HG03135 (cell line): ENCODE data around the gene ENTPD6.
"Not testable (repeated sequence)": the region's sequence is repeated elsewhere in the genome, so short reads cannot be mapped to it uniquely, and the experiment has no call there.

Experiments
- ATAC-seq: cut with Tn5 transposase; IDR thresholded peaks from one replicate; pipeline ENCODE4 v1.9.1; 2021; ENCODE audit warnings: mild to moderate bottlenecking, moderate library complexity; ENCODE audit not compliant: unreplicated experiment

Gene ENTPD6

DNA sequence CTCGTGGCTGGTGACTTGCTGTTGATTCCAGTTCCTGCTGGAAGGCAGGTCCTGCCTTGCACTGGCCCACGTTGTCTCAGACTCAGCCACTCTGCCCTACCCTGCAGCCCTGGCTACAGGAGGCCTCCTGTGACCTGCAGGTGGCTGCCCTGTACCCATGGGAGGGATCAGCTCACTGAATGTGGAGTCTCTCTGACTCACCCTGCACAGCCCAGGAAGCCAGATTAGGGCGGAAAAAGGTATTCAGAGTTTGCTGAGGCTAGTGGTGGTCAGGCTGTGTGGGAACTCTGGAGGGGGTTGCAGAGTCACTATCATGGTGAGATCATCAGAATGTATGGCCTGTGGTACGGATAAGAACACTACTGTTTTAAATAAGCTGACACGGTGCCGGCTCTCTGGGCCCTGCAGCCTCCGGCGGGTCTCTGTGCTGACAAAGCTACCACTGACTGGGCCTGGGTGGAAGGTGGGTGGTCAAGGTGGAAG, 27.7 kb downstream of the ENTPD6 start:
- ATAC-seq: no peak

DNA sequence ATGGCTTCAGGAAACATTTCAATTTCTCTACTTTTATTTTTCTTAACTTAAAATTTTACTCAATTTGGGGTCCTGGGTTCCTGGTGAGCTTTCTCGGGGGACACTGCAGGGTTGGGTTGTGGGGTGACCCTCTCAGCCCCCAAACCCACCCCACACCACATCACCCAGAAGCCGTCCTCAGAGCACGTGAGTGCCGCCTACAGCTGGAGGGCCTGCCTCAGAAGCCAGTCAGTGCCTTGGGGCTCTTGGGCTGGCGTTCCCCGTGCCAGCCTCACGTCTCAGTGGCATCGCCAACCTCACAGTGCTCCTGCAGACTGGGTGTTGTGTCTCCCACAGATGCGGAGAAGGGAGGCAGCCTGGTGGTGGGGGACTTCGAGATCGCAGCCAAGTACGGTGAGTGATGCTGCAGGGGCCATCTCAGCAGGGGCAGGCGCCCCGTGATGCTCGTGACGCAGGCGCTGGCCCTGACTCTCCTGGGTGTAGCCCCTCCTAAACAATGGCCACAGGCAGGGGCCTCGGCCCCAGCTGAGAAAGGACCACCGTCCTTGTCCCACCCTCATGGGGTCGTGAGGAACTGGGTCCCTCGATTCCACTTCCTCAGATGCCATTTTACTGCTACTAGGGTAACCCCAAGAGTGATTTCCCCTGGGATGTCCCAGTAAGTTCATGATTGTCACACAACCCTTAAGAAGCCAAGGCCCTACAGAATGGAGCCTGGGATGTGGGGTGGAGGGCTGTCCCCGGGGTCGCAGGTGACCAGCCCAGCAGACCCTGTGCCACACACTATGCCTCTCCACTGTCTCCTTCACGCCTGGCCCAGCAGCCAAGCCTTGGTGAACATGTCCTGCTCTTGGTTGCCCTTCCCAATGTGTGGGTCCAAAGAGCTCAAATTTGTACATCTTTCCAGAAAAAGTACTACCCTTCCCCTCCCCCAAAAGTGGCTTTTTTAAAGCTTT, 28.5 kb downstream of the ENTPD6 start:
- no peak for ATAC-seq

DNA sequence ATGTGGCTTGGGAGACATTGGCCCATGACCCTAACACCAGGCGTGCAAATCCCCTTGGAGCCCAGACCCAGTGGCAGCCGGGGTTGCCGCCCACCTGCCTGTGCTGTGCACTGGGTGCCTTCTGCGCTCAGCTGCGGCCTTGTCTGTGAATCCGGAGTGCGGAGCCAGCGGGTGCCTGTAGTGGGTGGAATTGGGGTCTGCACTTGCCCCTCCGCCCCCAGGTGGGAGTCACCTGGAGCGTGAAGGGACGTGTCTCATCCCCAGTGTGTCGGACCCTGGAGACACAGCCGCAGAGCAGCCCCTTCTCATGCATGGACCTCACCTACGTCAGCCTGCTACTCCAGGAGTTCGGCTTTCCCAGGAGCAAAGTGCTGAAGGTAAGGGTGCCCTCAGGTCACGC, 29.4 kb downstream of the ENTPD6 start:
- no peak for ATAC-seq

DNA sequence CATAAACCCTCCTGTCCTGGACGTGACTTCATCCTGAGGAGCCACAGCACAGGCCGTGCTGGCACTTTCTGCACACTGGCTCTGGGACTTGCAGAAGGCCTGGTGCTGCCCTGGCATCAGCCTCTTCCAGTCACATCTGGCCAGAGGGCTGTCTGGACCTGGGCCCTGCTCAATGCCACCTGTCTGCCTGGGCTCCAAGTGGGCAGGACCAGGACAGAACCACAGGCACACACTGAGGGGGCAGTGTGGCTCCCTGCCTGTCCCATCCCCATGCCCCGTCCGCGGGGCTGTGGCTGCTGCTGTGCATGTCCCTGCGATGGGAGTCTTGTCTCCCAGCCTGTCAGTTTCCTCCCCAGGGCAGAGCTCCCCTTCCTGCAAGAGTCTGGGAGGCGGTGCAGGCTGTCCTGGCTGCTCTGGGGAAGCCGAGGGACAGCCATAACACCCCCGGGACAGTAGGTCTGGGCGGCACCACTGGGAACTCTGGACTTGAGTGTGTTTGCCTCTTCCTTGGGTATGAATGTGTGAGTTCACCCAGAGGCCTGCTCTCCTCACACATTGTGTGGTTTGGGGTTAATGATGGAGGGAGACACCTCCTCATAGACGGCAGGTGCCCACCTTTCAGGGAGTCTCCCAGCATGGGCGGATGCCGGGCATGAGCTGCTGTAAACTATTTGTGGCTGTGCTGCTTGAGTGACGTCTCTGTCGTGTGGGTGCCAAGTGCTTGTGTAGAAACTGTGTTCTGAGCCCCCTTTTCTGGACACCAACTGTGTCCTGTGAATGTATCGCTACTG, 30.3 kb downstream of the ENTPD6 start:
- ATAC-seq: no peak

DNA sequence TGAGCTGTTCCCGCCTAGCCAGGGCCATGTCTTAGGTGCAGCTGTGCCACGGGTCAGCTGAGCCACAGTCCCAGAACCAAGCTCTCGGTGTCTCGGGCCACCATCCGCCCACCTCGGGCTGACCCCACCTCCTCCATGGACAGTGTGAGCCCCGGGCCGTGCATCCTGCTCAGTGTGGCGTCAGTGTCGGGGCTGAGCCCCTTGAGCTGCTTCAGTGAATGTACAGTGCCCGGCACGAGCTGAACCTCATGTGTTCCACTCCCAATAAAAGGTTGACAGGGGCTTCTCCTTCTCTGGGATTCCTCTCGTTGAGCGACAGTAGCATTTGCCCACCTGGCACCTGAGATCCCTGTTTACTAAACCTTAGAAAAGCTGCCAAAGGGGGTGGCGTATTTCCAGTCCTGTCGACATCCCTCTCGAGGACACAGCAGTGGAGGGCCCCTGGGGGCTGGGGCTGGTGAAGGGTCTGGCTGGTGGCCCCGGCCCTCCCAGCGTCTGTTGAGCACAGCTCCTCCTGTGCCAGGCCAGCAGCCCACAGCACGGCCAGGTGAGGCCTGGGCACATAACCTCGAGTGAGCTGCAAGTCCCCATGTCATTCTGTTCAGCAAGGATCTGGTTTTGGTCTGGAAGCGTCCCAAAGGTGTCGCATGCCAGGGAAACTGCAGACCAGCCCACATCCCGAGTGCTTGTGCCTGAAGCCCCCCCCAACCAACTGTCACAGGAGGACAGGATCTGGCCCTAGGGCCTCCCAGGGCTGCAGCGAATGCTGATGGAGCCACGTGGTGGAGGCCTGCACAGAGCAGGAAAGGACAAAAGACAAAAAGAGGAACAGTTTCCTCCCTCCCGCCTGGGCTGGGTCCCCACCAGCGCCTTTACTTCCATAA, 31.2 kb downstream of the ENTPD6 start:
- no peak for ATAC-seq

DNA sequence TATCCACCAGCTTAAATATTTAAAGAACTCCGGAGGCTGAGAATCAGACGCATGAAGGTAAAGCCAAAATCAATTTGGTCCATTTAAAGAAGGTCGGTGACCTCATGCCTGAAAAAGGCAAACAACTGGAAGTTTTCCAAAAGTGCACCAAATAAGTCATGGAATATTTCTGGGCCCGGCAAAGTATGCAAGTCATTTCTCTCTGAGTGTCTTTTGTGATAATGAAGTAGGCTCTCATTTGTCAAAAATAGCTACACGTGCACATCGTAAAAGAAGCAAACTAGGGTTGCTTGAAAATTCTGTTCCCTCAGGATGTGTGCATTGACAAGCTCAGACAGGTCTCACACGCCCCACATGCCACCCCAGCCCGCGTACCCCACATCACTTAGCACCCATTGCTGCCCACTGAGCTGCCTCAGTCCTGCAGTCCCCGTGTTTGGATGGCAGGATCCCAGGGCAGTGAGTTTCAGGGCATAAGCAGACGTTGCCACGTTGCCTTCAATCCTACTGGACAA, 31.9 kb downstream of the ENTPD6 start:
- ATAC-seq: no peak

DNA sequence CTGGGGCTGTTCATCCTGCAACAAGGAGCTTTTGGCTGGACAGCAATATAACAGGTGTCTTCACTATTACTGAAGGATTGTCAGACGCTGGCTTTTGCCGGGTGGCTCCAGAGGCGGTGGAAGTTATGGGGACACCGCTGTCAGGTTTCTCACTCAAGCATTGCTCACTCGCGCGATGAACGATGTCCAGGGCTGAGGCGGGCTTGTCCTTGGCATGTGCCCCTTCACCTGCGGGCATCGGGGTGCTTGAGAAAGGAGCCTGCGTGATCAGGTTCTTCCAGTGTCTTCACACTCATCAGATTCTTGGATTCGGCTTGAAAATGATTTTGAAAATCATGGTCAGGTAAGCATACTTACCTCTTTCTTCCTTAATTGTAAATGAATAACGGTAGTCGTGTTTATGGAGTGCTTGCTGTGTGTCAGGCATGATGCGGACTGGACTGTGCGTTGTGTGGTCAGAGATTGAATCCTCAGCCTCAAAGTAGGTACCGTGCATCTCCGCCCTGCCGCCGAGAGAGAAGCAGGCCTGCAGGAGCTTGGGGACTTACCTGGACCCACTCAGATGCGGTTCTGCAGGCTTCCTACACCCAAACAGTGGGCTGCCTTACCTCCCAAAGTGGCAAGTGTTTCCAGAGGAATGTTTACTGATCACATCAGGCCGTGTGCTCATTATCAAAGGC, 34.1 kb downstream of the ENTPD6 start:
- no peak for ATAC-seq

DNA sequence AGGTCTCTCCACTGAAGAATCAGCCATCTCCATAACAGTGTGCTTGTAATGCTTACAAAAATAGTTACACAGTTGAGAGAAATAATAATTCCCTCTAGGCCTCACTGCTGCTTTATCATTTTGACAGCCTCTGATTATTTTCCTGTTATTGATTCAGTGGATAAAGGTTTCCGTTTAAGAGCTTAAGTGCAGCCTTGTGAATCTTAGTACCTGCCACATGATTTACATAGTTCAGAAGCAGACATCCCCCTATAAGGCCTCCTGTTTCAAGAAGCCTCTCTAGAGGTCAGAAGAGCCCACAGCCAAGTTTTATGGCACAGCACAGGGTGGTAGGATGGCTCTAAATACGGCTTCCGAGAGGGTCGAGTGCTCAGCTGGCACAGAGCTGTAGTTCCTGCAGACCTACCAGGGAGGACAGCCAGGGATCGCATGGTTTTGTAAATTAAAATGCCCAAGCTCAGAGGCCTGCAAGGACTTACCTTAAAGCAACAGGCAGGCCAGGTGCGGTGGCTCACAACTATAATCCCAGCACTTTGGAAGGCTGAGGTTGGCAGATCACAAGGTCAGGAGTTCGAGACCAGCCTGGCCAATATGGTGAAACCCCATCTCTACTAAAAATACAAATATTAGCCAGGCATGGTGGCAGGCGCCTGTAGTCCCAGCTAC, 34.8 kb downstream of the ENTPD6 start:
- peak; percentile 85 for ATAC-seq

DNA sequence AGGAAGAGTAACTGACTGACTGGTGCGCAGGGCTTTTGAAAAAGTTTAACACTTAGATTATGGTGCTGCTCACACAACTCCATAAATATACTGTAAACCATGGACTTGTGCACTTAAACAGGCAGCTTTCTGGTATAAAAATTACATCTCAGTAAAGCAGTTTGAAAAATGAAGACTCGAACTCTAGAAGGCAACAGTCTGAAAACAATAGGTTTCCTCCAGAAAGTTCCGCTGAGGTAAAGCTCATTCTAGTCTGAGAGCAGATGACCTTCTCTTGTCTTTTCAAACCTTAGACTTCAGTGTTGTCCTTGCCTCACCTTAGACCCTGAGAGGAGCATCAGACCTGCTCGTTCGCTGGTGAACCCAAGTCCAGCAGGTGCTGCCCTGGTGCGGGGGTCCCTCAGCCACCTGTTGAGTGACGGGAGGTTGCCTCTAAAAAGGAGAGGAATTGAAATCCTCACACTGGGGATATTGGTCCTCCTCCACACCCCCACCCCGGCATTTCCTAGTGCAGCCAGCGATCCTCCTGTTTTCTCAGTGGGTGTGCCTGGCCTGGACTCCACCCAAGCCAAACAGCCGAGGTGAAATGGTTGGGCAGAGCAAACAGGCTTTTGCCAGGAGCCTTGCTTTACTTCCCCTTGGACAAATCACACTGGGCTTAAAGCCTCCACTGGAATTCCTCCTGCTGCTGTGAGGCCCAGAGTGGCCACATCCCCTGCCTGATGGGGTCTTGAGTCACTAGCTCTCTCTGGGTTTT, 37.7 kb downstream of the ENTPD6 start:
- no peak for ATAC-seq

DNA sequence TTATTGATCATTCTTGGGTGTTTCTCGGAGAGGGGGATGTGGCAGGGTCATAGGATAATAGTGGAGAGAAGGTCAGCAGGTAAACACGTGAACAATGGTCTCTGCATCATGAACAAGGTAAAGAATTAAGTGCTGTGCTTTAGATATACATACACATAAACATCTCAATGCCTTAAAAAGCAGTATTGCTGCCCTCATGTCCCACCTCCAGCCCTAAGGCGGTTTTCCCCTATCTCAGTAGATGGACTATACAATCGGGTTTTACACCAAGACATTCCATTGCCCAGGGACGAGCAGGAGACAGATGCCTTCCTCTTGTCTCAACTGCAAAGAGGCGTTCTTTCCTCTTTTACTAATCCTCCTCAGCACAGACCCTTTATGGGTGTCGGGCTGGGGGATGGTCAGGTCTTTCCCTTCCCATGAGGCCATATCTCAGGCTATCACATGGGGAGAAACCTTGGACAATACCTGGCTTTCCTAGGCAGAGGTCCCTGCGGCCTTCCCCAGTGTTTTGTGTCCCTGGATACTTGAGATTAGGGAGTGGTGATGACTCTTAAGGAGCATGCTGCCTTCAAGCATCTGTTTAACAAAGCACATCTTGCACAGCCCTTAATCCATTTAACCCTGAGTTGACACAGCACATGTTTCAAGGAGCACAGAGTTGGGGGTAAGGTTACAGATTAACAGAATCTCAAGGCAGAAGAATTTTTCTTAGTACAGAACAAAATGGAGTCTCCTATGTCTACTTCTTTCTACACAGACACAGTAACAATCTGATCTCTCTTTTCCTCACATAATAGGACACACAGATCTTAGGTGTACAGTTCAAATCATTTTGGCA, 38.7 kb downstream of the ENTPD6 start:
- not testable (repeated sequence) for ATAC-seq

DNA sequence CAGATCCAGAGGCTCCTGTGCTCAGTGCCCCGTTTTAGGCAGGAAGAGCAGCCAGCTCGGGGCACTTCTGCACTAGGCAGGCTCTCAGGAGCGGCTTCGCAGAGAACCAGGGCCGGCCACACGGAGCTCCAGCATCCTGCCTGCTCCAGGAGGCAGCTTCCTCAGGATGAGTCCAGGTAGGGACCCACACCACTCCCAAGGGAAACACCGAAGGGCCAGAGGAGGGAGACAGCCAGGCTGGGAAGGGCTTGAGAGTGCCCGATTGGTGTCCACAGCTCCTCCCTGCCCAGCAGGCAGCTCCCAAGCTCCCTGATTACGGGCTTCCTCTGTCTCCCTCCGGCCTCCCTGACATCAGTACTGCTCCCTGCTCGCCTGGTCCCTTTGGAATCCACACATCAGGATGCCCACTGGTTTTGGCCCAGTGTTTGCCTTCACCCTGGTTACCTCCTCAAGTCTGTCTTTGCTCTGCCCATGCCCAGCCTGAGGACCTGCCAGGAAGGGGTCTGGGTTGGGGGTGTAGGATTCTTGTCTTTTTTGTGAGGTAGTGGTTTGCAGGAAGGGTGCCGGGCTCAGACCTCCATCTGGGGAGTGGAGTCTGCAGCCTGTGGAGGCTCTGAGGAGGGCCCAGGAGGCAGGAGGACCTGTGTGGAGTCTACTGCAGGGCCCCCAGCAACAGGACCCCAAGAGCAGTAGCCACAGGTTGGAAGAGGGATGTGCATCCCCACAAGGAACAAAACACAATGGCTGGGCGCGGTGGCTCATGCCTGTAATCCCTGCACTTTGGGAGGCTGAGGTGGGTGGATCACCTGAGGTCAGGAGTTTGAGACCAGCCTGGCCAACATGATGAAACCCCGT, 41.2 kb downstream of the ENTPD6 start:
- no peak for ATAC-seq

DNA sequence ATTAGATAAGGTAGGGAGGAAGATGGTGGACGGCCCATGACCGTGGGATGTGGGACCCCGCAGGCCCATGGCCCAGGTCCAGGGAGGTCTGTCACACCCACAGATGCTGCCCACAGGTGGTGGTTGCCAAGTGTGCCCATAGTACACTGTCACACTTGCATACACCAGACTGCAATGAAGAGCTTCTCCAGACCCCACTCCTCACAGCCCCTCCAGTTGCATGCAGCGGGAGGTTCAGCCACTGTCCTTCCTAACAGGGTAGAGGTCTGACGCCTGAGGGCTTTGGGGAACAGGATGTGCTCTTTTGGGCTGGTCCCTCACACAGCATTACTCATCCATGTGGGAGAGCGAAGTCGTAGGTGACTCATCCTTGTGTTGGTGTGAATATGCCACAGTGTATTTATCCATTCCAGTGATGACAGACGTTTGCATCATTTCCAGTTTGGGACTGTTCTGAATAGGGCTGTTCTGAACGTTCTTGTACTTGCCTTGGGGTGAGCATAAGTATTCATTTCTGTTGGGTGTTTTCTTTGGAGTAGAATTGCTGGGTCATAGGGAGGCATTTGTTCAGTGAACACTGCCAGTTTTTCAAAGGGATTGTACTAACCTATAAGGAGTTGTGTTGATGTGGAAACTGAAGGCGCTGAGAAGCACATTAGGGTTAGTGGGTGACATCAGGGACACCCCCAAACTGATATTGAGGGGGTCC, 42.3 kb downstream of the ENTPD6 start:
- ATAC-seq: no peak

DNA sequence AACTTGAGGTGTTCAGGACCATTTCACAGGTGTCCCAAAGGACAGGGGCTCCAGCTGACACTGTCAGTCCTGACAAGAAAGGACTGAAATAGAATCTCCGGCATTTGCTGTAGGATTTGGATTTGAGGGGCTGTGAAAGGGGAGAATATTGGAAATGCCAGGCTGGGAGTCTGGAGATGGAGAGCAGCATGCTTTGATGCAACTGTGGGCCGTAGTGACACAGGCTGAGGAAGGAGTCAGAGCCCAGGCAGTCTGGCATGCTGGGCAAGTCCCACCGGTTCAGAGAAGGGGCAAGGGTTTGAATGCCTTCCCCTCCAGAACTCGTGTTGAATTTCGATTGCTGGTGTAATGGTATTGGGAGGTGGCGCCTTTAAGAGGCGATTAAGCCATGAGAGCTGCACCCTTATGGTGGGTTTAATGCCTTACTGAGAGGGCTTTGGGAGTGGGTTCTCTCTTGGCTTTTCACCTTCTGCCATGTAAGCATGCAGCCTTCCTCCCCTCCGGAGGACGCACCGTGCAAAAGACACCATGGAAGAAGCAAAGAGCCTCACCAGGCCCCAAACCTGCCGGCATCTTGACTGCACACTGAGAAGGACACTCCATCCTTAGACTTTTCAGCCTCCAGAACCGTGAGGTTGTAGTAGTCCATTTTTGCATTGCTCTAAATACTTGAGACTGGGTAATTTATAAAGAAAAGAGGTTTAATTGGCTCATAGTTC, 43.0 kb downstream of the ENTPD6 start:
- no peak for ATAC-seq

DNA sequence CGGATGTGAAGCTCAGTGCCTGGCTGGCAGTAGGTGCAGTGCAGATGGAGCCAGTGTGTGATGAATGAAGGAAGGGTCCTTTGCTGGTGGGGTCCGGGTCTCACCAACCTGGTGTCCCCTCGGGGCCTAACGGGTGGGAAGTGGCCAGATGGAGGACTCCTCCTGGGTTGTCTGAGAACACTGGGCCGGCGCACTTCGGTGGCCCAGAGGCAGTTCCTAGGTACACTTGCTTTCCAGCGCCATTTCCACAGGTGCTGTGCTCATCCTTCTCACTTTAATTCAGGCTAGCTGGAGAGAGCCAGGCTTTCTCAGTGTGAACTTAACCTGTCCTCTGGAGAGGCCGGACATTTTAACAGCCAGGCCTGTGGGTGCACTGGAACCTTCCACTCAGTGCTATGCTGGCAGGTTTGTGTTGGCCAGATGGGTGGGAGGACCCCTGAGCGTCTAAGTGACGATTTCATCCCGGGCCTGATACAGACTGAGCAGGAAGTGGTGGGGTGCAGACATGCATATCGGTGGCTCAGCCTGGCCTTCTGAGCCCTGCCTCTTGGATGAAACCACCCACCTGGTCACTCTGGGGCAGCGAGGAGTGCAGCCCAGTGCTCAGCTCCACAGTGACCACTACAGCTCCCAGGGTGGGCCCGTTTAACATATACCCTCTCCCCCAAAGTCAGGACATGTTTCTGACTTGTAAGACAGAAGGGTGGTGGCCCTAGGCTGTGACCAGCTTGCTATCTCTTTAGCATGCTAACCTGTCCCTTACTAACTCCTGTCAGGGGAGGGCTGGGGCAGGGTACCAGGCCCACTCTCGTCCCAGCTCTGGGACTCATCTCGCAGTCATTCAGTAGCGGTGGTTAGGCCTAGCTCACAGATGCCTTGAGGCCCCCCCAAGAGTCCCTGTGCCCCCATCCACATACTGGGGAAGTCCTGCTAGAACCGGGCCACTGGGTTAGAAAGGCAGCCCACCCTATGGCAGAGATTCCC, 44.2 kb downstream of the ENTPD6 start:
- no peak for ATAC-seq
